Liver (tissue), 9 donors: ENCODE data around the gene DENND4A. TPM values are rescaled to one million over a fixed set of nuclear protein-coding genes. Genes with fewer than 3 reads are reported as not detected.
"Not testable (repeated sequence)": the region's sequence is repeated elsewhere in the genome, so short reads cannot be mapped to it uniquely, and the experiment has no call there.

Experiments used
- DNase-seq: peaks from one replicate; pipeline ENCODE4 v3.0.0-alpha.2; 2017; ENCODE audit warnings: low spot score
- H3K27ac ChIP-seq, 2 donors: one replicate each; pipeline ENCODE4 v1.7.0; 2013; ENCODE audit warnings: inconsistent platforms in 2 of 2, low read length in 2 of 2, control low read depth in 1 of 2, low read depth in 1 of 2, mild to moderate bottlenecking in 1 of 2
- H3K27me3 ChIP-seq, 4 donors: one replicate each; pipeline versions ENCODE4 v1.6.1 to v1.7.0; 2013; ENCODE audit warnings: low read length in 3 of 4, inconsistent platforms in 1 of 4, mild to moderate bottlenecking in 1 of 4, moderate library complexity in 1 of 4; ENCODE audit not compliant: control insufficient read depth in 4 of 4, insufficient read depth in 4 of 4
- H3K36me3 ChIP-seq, 4 donors: one replicate each; pipeline versions ENCODE4 v1.6.1 to v1.7.0; 2013; ENCODE audit warnings: low read length in 3 of 4, mild to moderate bottlenecking in 3 of 4, low read depth in 1 of 4, moderate library complexity in 1 of 4; ENCODE audit not compliant: control insufficient read depth in 4 of 4, insufficient read depth in 3 of 4
- H3K4me1 ChIP-seq, 4 donors: one replicate each; pipeline versions ENCODE4 v1.6.1 to v1.7.0; 2013; ENCODE audit warnings: low read length in 3 of 4, mild to moderate bottlenecking in 3 of 4, moderate library complexity in 1 of 4; ENCODE audit not compliant: control insufficient read depth in 4 of 4, insufficient read depth in 4 of 4
- H3K4me3 ChIP-seq, 3 donors: one replicate each; pipeline versions ENCODE4 v1.6.1 to v1.7.0; 2013; ENCODE audit warnings: low read length in 3 of 3, control low read depth in 1 of 3, low read depth in 1 of 3, mild to moderate bottlenecking in 1 of 3
- H3K9ac ChIP-seq, 2 donors: one replicate each; pipeline ENCODE4 v1.7.0; 2013; ENCODE audit warnings: low read length in 2 of 2, mild to moderate bottlenecking in 2 of 2, moderate library complexity in 2 of 2, control low read depth in 1 of 2, low read depth in 1 of 2
- H3K9me3 ChIP-seq, 4 donors: one replicate each; pipeline versions ENCODE4 v1.6.1 to v1.7.0; 2013; ENCODE audit warnings: low read length in 3 of 4; ENCODE audit not compliant: control insufficient read depth in 4 of 4
- ATF3 ChIP-seq: IDR thresholded peaks from 2 replicates; pipeline ENCODE4 v1.6.1; 2016; ENCODE audit warnings: antibody characterized with exemption
- CTCF ChIP-seq: fragments of 150-350 bp; IDR thresholded peaks from 2 replicates; pipeline ENCODE4 v1.5.1; 2017; ENCODE audit warnings: improper control_type of control experiment, low read depth, low read length; ENCODE audit not compliant: missing input control
- EGR1 ChIP-seq, 2 donors: IDR thresholded peaks; 2 replicates each; pipeline ENCODE4 v1.6.1; 2016 to 2018; ENCODE audit warnings: antibody characterized with exemption in 2 of 2, low read depth in 2 of 2
- FOXA1 ChIP-seq: IDR thresholded peaks from 2 replicates; pipeline ENCODE4 v1.6.1; 2016; ENCODE audit warnings: antibody characterized with exemption
- FOXA2 ChIP-seq: IDR thresholded peaks from 2 replicates; pipeline ENCODE4 v1.6.1; 2016; ENCODE audit warnings: antibody characterized with exemption
- GABPA ChIP-seq, 2 donors: IDR thresholded peaks in 1 of 2; conservative IDR thresholded peaks in 1 of 2; 2 replicates each; pipeline ENCODE4 v1.6.1; 2016; ENCODE audit warnings: antibody characterized with exemption in 2 of 2, mild to moderate bottlenecking in 1 of 2, moderate library complexity in 1 of 2
- HNF4A ChIP-seq, 2 donors: conservative IDR thresholded peaks; 2 replicates each; pipeline ENCODE4 v1.6.1; 2016; ENCODE audit warnings: antibody characterized with exemption in 2 of 2, mild to moderate bottlenecking in 2 of 2
- NR2F2 ChIP-seq: IDR thresholded peaks from 2 replicates; pipeline ENCODE4 v1.6.1; 2016; ENCODE audit warnings: antibody characterized with exemption
- RXRA ChIP-seq, 2 donors: IDR thresholded peaks; 2 replicates each; pipeline ENCODE4 v1.6.1; 2017 to 2018; ENCODE audit warnings: antibody characterized with exemption in 2 of 2, mild to moderate bottlenecking in 1 of 2
- SP1 ChIP-seq: IDR thresholded peaks from 2 replicates; pipeline ENCODE4 v1.6.1; 2018; ENCODE audit warnings: antibody characterized with exemption, mild to moderate bottlenecking
- TAF1 ChIP-seq: conservative IDR thresholded peaks from 2 replicates; pipeline ENCODE4 v1.6.1; 2016; ENCODE audit warnings: antibody characterized with exemption, mild to moderate bottlenecking
- YY1 ChIP-seq: IDR thresholded peaks from 2 replicates; pipeline ENCODE4 v1.6.1; 2016; ENCODE audit warnings: antibody characterized with exemption, mild to moderate bottlenecking
- ZBTB33 ChIP-seq: IDR thresholded peaks from 2 replicates; pipeline ENCODE4 v1.6.1; 2016; ENCODE audit warnings: antibody characterized with exemption
- WGBS: extraction: QIAGEN DNeasy Blood & Tissue Kit; methylation state at CpG from one replicate; pipeline ENCODE4 v1.1.7; 2013; 5-methylcytosine and 5-hydroxymethylcytosine counted together
- polyA plus RNA-seq, 2 donors: library from polyadenylated mRNA; stranded (reverse) in 1 of 2; unstranded in 1 of 2; fragments of 200-250 nt in 1 of 2; fragments of >200 nt in 1 of 2; fragmentation: Nextera tagmentation in 1 of 2; extraction: Ambion mirVana in 1 of 2; gene quantifications; one replicate each; pipeline versions ENCODE4 v1.2.1 to v1.2.3, GENCODE V29; 2013 to 2015
- total RNA-seq, 2 donors: library from RNA; depleted of rRNA; stranded (reverse); fragments of >200 nt; gene quantifications; one replicate each; pipeline ENCODE4 v1.2.3, GENCODE V29; 2014
- donor health status: healthy.
- donor health status: healthy.
- donor health status: healthy.
- donor health status: healthy.
- donor health status: healthy.

DENND4A gene
- total and polyA plus RNA-seq, 4 donors, result 5.2 to 75.5 (median 23.9) TPM

- no peak for TF ChIP-seq SP1
- H3K36me3 ChIP-seq, result no peaks in the 10 kb centered on the region
- H3K27me3 ChIP-seq, result no peaks in the 10 kb centered on the region
- H3K9ac ChIP-seq, result no peak overlapping the region
- H3K4me3 ChIP-seq, result no peak overlapping the region
- DNase-seq, result no peak
- H3K27ac ChIP-seq, result no peak overlapping the region
- H3K4me1 ChIP-seq, result no peaks in the 10 kb centered on the region
- 93% methylated on average over 1 of the region's 1 CpG for WGBS
- peaks cover 0 to 3% (median 0%) of the 10 kb centered on the region in 4 donors for H3K9me3 ChIP-seq
These were observed 20.8 kb upstream of the DENND4A start for GRCh38 chr15:65812916-65813315.

GRCh38 chr15:65812467-65812866 is 20.4 kb upstream of the DENND4A start:
- H3K4me3 ChIP-seq, result no peak overlapping the region
- peaks cover 0 to 3% (median 0%) of the 10 kb centered on the region in 4 donors for H3K9me3 ChIP-seq
- TF ChIP-seq YY1, result no peak
- no peak for TF ChIP-seq GABPA (IDR thresholded peaks at IDR 0.05 in 1 of 2, conservative IDR thresholded peaks at IDR 0.05 in 1 of 2)
- TF ChIP-seq ZBTB33, result no peak
- no peak for TF ChIP-seq SP1
- no peak for TF ChIP-seq FOXA1
- no peak for TF ChIP-seq FOXA2
- no peak for TF ChIP-seq CTCF
- no peak for TF ChIP-seq ATF3
- TF ChIP-seq RXRA (IDR thresholded peaks at IDR 0.05), result no peak
- no peak for TF ChIP-seq NR2F2
- H3K27ac ChIP-seq, result no peak overlapping the region
- DNase-seq, result peak; percentile 6
- no peaks in the 10 kb centered on the region for H3K4me1 ChIP-seq
- H3K36me3 ChIP-seq, result no peaks in the 10 kb centered on the region
- H3K9ac ChIP-seq, result no peak overlapping the region
- WGBS, result 64% methylated on average over 3 of the region's 3 CpGs
- H3K27me3 ChIP-seq, result no peaks in the 10 kb centered on the region

- Histone ChIP-seq H3K36me3 (no peaks in the 10 kb centered on the region), H3K9ac (no peak overlapping the region), H3K9me3 (peaks cover 0 to 3% (median 0%) of the 10 kb centered on the region in 4 donors), H3K27me3 (no peaks in the 10 kb centered on the region), H3K4me3 (no peak overlapping the region), H3K4me1 (no peaks in the 10 kb centered on the region), H3K27ac (no peak overlapping the region)
- TF ChIP-seq EGR1 (IDR thresholded peaks at IDR 0.05; ENCODE audit: low read depth in 2 of 2), result no peak
- no peak for TF ChIP-seq YY1
- no peak for TF ChIP-seq TAF1
- TF ChIP-seq SP1, result no peak
- TF ChIP-seq NR2F2, result no peak
- no peak for TF ChIP-seq HNF4A (conservative IDR thresholded peaks at IDR 0.05)
- no peak for TF ChIP-seq CTCF
- over 99% methylated on average over 3 of the region's 3 CpGs for WGBS
- no peak for DNase-seq
These were observed 19.7 kb upstream of the DENND4A start for GRCh38 chr15:65811835-65812234.

GRCh38 chr15:65811011-65811733 is 19.1 kb upstream of the DENND4A start:
- H3K4me1 ChIP-seq, H3K27me3 ChIP-seq, H3K9ac ChIP-seq, H3K27ac ChIP-seq, DNase-seq, H3K4me3 ChIP-seq, H3K36me3 ChIP-seq, H3K9me3 ChIP-seq: not testable (repeated sequence)
- WGBS, result 97% methylated on average over 4 of the region's 4 CpGs
